HEK293 (cell line): ENCODE results near the gene AHCTF1.

Experiments
- CTCF ChIP-seq: fragments of 450-650 bp; formaldehyde crosslinking; IDR thresholded peaks from 2 replicates; pipeline ENCODE4 v1.5.1; 2016; ENCODE audit warnings: missing biosample characterization, missing genetic modification characterization
- SP2 ChIP-seq: fragments of 450-650 bp; formaldehyde crosslinking; IDR thresholded peaks from 2 replicates; pipeline ENCODE4 v1.5.1; 2016; ENCODE audit warnings: missing biosample characterization, missing genetic modification characterization
- ZBTB49 ChIP-seq: fragments of 450-650 bp; formaldehyde crosslinking; IDR thresholded peaks from 2 replicates; pipeline ENCODE4 v1.5.1; 2016; ENCODE audit warnings: missing biosample characterization, missing genetic modification characterization, low read depth
- ZNF23 ChIP-seq: fragments of 450-650 bp; formaldehyde crosslinking; IDR thresholded peaks from 2 replicates; pipeline ENCODE4 v1.5.1; 2016; ENCODE audit warnings: missing biosample characterization, missing genetic modification characterization, borderline replicate concordance
- ZNF24 ChIP-seq: fragments of 450-650 bp; formaldehyde crosslinking; IDR thresholded peaks from 2 replicates; pipeline ENCODE4 v1.5.1; 2016; ENCODE audit warnings: missing biosample characterization, missing genetic modification characterization
- ZNF274 ChIP-seq, 2 experiments: fragments of 200-500 bp in 1 of 2; fragments of 450-650 bp in 1 of 2; sonication (Bioruptor generic) in 1 of 2; formaldehyde crosslinking in 1 of 2; IDR thresholded peaks; 2 replicates each; pipeline versions ENCODE4 v1.5.1 to v1.6.1; 2014 to 2016; ENCODE audit warnings: borderline replicate concordance in 1 of 2, inconsistent platforms in 1 of 2, low read length in 1 of 2, missing biosample characterization in 1 of 2, missing genetic modification characterization in 1 of 2
- ZNF423 ChIP-seq: fragments of 450-650 bp; formaldehyde crosslinking; IDR thresholded peaks from 2 replicates; pipeline ENCODE4 v1.5.1; 2016; ENCODE audit warnings: missing biosample characterization, missing genetic modification characterization
- ZNF549 ChIP-seq: fragments of 450-650 bp; IDR thresholded peaks from 2 replicates; pipeline ENCODE4 v1.5.1; 2018; ENCODE audit warnings: missing biosample characterization, missing genetic modification characterization, mild to moderate bottlenecking, inconsistent platforms, moderate library complexity
- ZNF624 ChIP-seq: fragments of 450-650 bp; formaldehyde crosslinking; IDR thresholded peaks from 2 replicates; pipeline ENCODE4 v1.5.1; 2017; ENCODE audit warnings: missing biosample characterization, missing genetic modification characterization
- ZNF843 ChIP-seq: fragments of 450-650 bp; formaldehyde crosslinking; IDR thresholded peaks from 2 replicates; pipeline ENCODE4 v1.5.1; 2016; ENCODE audit warnings: missing biosample characterization, missing genetic modification characterization

- TF ChIP-seq ZBTB49 (no peak), ZNF274 (IDR thresholded peaks at IDR 0.05; ENCODE audit: low read length) (no peak), ZNF274 (tag by site-specific recombination; IDR thresholded peaks at IDR 0.05; ENCODE audit: borderline replicate concordance) (no peak), ZNF24 (tag by site-specific recombination) (no peak), ZNF423 (tag by site-specific recombination) (no peak), ZNF23 (tag by site-specific recombination) (no peak), ZNF549 (tag by site-specific recombination) (no peak), SP2 (tag by site-specific recombination) (no peak), ZNF624 (tag by site-specific recombination) (no peak), ZNF843 (tag by site-specific recombination) (no peak), CTCF (tag by site-specific recombination) (no peak)
These were observed 24.3 kb downstream of the AHCTF1 start for GRCh38 chr1:246907472-246907871.
